Fibroblast of the aortic adventitia (primary cell): ENCODE measurements around the gene NRXN3. TPM values are rescaled to one million over a fixed set of nuclear protein-coding genes. Genes with fewer than 3 reads are reported as not detected.

Experiments
- DNase-seq: peaks from one replicate; pipeline ENCODE4 v3.0.0-alpha.2; 2010; ENCODE audit warnings: low read depth
- H3K4me3 ChIP-seq: 2 replicates; pipeline ENCODE4 v1.5.1; 2011; ENCODE audit warnings: low read depth, mild to moderate bottlenecking, control low read depth, low read length, moderate library complexity
- total RNA-seq: library from RNA; depleted of rRNA; stranded (reverse); fragments of >200 nt; gene quantifications from 2 replicates; pipeline ENCODE4 v1.2.3, GENCODE V29; 2012; ENCODE audit warnings: low replicate concordance
- TF ChIP-seq, protein P1 (sequence below): IDR thresholded peaks from 2 replicates; pipeline ENCODE4 v1.5.1; 2011; ENCODE audit warnings: mild to moderate bottlenecking, low read length, control low read depth, inconsistent platforms; ENCODE audit not compliant: insufficient read depth

The NRXN3 gene
- total RNA-seq, 1 donor = 0.18 TPM

DNA sequence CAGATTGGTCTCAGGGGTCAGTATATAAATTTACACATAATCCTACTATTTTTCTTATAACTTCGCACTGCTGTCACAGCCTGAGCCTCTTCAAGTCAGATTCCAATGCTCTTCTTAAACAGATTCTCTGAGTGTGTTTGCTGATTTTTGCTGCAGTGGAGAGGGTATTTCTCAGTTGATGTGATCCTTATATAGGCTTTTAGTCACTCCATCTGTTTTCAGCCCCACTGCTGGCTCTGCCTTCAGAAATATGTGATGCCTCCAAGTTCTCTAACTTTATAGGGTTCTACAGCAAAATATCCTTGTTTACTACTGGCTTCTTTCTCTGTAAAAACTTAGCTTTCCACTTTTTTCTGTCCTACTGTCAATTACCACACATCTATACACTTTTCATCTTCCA is 702.7 kb downstream of the NRXN3 start:
- no peak overlapping the region for H3K4me3 ChIP-seq
- DNase-seq = no peak
- TF ChIP-seq, protein P1, sequence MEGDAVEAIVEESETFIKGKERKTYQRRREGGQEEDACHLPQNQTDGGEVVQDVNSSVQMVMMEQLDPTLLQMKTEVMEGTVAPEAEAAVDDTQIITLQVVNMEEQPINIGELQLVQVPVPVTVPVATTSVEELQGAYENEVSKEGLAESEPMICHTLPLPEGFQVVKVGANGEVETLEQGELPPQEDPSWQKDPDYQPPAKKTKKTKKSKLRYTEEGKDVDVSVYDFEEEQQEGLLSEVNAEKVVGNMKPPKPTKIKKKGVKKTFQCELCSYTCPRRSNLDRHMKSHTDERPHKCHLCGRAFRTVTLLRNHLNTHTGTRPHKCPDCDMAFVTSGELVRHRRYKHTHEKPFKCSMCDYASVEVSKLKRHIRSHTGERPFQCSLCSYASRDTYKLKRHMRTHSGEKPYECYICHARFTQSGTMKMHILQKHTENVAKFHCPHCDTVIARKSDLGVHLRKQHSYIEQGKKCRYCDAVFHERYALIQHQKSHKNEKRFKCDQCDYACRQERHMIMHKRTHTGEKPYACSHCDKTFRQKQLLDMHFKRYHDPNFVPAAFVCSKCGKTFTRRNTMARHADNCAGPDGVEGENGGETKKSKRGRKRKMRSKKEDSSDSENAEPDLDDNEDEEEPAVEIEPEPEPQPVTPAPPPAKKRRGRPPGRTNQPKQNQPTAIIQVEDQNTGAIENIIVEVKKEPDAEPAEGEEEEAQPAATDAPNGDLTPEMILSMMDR = no peak

DNA sequence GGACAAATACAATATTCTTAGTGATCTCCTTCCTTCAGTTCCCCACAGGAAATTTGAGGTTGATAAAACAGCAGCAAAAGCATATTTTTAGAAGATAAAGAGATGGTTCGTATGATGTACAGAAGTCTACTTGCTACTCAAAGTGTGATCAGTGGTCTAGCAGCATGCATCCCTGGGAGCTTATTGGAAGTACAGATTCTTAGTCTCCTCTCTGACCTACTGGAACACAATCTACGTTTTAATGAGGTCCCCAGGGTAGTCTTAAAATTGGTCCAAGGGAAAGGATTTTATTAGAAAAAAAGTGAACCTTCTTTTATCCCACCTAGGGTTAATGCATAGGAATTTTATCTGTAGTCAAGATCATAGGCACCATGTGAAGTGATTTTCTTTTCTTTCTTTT is 703.4 kb downstream of the NRXN3 start:
- H3K4me3 ChIP-seq = no peak overlapping the region
- no peak for DNase-seq
- TF ChIP-seq, protein P1 = no peak

DNA sequence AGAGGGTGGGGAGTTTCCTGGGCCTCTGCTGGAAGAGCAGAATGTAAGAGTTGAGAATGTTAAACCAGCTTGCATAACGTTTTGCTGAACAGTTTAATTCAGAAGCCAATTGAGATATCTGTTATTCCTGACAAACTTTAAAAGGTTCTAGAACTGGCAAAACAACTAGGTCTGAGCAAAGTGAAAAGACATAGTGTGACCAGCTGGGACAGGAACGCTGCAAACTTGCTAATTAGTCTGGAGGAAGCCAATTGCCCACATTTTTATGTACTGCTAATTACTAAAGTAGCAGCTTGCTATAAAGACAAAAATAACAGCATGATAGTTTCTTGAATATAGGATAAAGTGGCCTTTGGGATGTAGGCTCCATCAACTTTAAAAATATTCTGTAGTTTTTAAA is 704.9 kb downstream of the NRXN3 start:
- TF ChIP-seq, protein P1 = no peak
- no peak overlapping the region for H3K4me3 ChIP-seq
- DNase-seq = no peak

DNA sequence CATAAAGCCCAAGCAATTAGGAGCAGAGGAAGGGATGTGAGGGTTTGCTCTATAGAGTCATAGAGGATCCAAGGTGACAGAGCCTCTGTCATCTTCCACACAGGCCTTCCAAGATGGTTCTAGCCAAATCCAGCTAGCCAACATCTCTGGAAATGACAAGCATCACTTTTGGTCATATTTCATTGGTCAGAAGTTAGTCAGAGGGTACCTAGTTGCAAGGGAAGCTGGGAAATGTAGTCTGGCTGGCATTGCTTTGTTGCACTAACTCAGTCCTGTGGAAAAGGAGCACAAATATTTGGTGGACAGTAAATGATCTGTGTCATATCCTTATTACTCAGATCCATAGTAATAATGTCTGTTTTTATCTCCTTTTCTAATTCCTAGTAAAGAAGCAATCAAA is 715.7 kb downstream of the NRXN3 start:
- TF ChIP-seq, protein P1 = no peak
- no peak for DNase-seq
- no peak overlapping the region for H3K4me3 ChIP-seq

GRCh38 chr14:78897443-78897842 is 727.3 kb downstream of the NRXN3 start:
- no peak for DNase-seq
- TF ChIP-seq, protein P1 = no peak
- no peak overlapping the region for H3K4me3 ChIP-seq

DNA sequence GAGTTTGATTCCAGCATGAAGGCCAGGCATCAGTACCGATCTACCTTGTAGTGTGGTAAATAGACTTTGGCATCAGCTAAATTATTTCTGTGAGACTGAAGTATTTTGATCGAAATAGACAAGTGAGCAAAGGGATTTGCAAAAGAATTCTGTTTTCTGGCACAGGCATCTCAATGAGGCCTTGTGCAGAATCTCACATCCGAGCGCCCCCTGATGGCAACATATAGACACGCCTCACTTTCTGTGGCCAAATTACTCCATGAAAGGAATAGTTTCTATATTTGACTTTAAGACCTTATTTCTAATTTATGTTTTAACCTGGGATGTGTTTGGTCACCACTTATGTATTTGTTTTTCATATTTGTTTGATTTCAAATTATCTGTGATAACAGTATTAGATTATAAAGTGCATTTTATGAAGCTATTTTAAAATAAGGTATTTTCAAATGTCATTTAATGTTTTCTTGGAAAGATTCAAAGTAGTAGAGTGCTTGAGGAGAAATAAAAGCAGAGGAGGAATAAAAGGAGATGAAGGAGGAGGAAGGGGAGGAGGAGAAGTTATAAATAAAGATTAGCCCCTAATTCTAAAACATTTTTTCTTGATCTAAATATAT is 731.9 kb downstream of the NRXN3 start:
- TF ChIP-seq, protein P1 = peak; percentile 50
- DNase-seq = peak; percentile 37
- H3K4me3 ChIP-seq = no peak overlapping the region

DNA sequence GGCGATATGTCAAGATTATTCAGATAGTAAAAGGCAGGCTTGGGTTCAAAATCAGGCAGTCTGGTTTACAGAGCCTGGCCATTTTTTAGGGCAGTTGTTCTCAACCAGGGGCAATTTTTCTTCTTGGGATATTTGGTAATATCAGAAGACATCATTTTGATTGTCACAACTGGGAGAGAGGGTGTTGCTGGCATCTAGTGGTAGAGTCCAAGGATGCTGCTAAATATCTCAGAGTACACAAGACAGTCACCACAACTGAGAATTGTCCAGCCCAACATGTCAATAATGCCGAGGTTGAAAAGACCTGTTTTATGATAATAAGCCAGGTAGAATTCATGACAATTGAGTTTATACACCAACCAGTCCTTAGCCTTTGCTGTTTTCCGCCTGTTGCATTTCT is 733.9 kb downstream of the NRXN3 start:
- TF ChIP-seq, protein P1 = no peak
- H3K4me3 ChIP-seq = no peak overlapping the region
- no peak for DNase-seq
